Body of pancreas (tissue), 4 donors: ENCODE measurements around the gene BUB3. TPM values are rescaled to one million over a fixed set of nuclear protein-coding genes. Genes with fewer than 3 reads are reported as not detected.

Experiments
- ATAC-seq: fragments of 150-250 bp; one replicate; pipeline ENCODE4 v1.9.1; 2016
- DNase-seq, 4 donors: peaks; one replicate each; pipeline ENCODE4 v3.0.0-alpha.2; 2019
- H3K27ac ChIP-seq, 4 donors: fragments of 200-600 bp; sonication (generic); 1 replicate in 3 of 4; 2 replicates in 1 of 4; pipeline versions ENCODE4 v1.5.1 to v1.6.1; 2016 to 2019; ENCODE audit warnings: mild to moderate bottlenecking in 1 of 4, mixed read lengths in 1 of 4, moderate library complexity in 1 of 4
- H3K27me3 ChIP-seq, 2 donors: fragments of 200-600 bp; sonication (generic); one replicate each; pipeline ENCODE4 v1.6.0; 2016; ENCODE audit warnings: mild to moderate bottlenecking in 1 of 2
- H3K36me3 ChIP-seq, 2 donors: fragments of 200-600 bp; sonication (generic); replicated peaks in 1 of 2; 2 replicates each; pipeline ENCODE4 v1.5.1; 2016; ENCODE audit warnings: low read depth in 2 of 2; ENCODE audit not compliant: insufficient read depth in 1 of 2
- H3K4me1 ChIP-seq: fragments of 200-600 bp; sonication (generic); one replicate; pipeline ENCODE4 v1.6.0; 2016
- H3K4me3 ChIP-seq, 2 donors: fragments of 200-600 bp; sonication (generic); 1 replicate in 1 of 2; 2 replicates in 1 of 2; pipeline ENCODE4 v1.5.1; 2016 to 2019
- H3K9me3 ChIP-seq, 3 donors: fragments of 200-600 bp; sonication (generic); 1 replicate in 2 of 3; 2 replicates in 1 of 3; pipeline ENCODE4 v1.5.1; 2016
- POLR2A ChIP-seq, 3 donors: fragments of 450-650 bp; IDR thresholded peaks; one replicate each; pipeline ENCODE4 v1.6.1; 2016; ENCODE audit warnings: antibody characterized with exemption in 3 of 3, mild to moderate bottlenecking in 2 of 3
- WGBS, 2 donors: methylation state at CpG; one replicate each; pipeline ENCODE4 v1.1.5; 2017; 5-methylcytosine and 5-hydroxymethylcytosine counted together
- intact Hi-C: fragments of 100-400 bp; cut with DNase I; formaldehyde crosslinking; loops from one replicate; pipeline ENCODE4 v1.15.1; 2023
- total RNA-seq, 2 donors: library from RNA; depleted of rRNA; stranded (reverse); fragments of >200 nt; gene quantifications; one replicate each; pipeline ENCODE4 v1.1.0, GENCODE V29; 2016
- TF ChIP-seq, protein P1 (sequence below), 7 experiments: fragments of 450-650 bp in 4 of 7; fragments of 200-600 bp in 3 of 7; sonication (generic) in 3 of 7; IDR thresholded peaks; one replicate each; pipeline ENCODE4 v1.5.1; 2016 to 2019; ENCODE audit warnings: antibody characterized with exemption in 7 of 7

BUB3 gene
- total RNA-seq, 2 donors from 2014 or later: 39.4 to 51.1 TPM

DNA sequence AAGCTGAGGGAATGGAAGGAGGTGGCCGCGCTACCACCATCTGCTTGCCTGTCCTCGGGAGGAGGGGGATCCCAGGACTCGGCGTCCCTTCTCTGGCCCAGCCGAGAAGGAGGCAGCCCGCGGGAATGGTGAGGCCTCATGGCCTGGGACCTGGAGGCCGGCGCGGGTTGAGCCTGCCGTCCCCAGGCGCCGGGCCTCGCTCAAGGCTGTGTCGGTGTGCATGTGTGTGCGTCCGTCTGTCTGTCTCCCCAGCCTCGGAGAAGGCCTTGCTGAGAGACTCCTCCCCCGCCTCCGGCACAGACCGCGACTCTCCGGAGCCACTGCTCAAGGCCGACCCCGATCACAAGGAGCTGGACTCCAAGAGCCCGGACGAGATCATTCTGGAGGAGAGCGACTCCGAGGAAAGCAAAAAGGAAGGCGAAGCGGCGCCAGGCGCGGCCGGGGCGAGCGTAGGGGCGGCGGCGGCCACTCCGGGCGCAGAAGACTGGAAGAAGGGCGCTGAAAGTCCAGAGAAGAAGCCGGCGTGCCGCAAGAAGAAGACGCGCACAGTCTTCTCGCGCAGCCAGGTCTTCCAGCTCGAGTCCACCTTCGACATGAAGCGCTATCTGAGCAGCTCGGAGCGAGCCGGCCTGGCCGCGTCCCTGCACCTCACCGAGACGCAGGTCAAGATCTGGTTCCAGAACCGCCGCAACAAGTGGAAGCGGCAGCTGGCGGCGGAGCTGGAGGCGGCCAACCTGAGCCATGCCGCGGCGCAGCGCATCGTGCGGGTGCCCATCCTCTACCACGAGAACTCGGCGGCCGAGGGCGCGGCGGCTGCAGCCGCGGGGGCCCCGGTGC lies 17.2 kb upstream of the BUB3 start:
- DNase-seq (peak in 1 of 4 donors; percentile 12), ATAC-seq (no peak)
- no peak overlapping the region for H3K4me3 ChIP-seq
- no peaks in the 10 kb centered on the region for H3K36me3 ChIP-seq
- H3K9me3 ChIP-seq: no peaks in the 10 kb centered on the region
- H3K4me1 ChIP-seq: peaks cover 70% of the 10 kb centered on the region
- intact Hi-C loops: no loop called here
- H3K27ac ChIP-seq: no peak overlapping the region
- 0 to 2% methylated on average over 24 to 82 of the region's 83 CpGs for WGBS, 2 donors
- TF ChIP-seq POLR2A (IDR thresholded peaks at IDR 0.05): no peak
- TF ChIP-seq, protein P1, sequence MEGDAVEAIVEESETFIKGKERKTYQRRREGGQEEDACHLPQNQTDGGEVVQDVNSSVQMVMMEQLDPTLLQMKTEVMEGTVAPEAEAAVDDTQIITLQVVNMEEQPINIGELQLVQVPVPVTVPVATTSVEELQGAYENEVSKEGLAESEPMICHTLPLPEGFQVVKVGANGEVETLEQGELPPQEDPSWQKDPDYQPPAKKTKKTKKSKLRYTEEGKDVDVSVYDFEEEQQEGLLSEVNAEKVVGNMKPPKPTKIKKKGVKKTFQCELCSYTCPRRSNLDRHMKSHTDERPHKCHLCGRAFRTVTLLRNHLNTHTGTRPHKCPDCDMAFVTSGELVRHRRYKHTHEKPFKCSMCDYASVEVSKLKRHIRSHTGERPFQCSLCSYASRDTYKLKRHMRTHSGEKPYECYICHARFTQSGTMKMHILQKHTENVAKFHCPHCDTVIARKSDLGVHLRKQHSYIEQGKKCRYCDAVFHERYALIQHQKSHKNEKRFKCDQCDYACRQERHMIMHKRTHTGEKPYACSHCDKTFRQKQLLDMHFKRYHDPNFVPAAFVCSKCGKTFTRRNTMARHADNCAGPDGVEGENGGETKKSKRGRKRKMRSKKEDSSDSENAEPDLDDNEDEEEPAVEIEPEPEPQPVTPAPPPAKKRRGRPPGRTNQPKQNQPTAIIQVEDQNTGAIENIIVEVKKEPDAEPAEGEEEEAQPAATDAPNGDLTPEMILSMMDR (IDR thresholded peaks at IDR 0.05): no peak
- H3K27me3 ChIP-seq: peaks cover 9 to 69% of the 10 kb centered on the region in 2 donors

DNA sequence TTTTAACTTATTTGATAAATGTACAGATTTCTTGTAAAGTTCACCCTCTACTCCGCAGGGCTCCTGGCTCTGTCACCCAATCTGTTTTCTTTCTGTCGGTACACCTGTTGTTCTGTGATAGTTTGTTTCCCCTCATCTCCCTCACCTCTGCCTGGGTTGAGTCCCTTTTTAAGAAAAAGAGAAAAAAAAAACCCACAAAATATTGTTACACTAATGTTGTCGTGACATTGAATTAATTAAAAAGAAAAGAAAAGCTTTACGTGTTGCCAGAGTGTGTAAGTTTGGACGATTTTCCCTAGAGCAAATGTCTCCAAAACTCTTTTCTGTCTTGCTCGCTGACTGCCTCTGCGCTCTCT lies 15.1 kb upstream of the BUB3 start:
- H3K9me3 ChIP-seq: no peaks in the 10 kb centered on the region
- TF ChIP-seq, protein P1 (IDR thresholded peaks at IDR 0.05): no peak
- TF ChIP-seq POLR2A (IDR thresholded peaks at IDR 0.05): no peak
- no peak overlapping the region for H3K27ac ChIP-seq
- ATAC-seq (no peak), DNase-seq (no peak)
- no peaks in the 10 kb centered on the region for H3K36me3 ChIP-seq
- intact Hi-C loops: no loop called here
- H3K4me3 ChIP-seq: no peak overlapping the region
- H3K4me1 ChIP-seq: peaks cover 54% of the 10 kb centered on the region
- peaks cover 9 to 74% of the 10 kb centered on the region in 2 donors for H3K27me3 ChIP-seq
- WGBS, 2 donors: 3 to 10% methylated on average over 7 of the region's 7 CpGs

GRCh38 chr10:123139521-123140163 lies 14.6 kb upstream of the BUB3 start:
- no peak overlapping the region for H3K27ac ChIP-seq
- WGBS, 2 donors: 3 to 4% methylated on average over 25 to 32 of the region's 32 CpGs
- H3K27me3 ChIP-seq: peaks cover 9 to 73% of the 10 kb centered on the region in 2 donors
- DNase-seq: peak; percentile 56 to 73 (median 65)
- H3K36me3 ChIP-seq: no peaks in the 10 kb centered on the region
- H3K4me3 ChIP-seq: no peak overlapping the region
- TF ChIP-seq POLR2A (IDR thresholded peaks at IDR 0.05): no peak
- TF ChIP-seq, protein P1 (IDR thresholded peaks at IDR 0.05): no peak
- intact Hi-C loops: no loop called here
- H3K9me3 ChIP-seq: no peaks in the 10 kb centered on the region
- ATAC-seq: peak; percentile 77
- peaks cover 50% of the 10 kb centered on the region for H3K4me1 ChIP-seq

DNA sequence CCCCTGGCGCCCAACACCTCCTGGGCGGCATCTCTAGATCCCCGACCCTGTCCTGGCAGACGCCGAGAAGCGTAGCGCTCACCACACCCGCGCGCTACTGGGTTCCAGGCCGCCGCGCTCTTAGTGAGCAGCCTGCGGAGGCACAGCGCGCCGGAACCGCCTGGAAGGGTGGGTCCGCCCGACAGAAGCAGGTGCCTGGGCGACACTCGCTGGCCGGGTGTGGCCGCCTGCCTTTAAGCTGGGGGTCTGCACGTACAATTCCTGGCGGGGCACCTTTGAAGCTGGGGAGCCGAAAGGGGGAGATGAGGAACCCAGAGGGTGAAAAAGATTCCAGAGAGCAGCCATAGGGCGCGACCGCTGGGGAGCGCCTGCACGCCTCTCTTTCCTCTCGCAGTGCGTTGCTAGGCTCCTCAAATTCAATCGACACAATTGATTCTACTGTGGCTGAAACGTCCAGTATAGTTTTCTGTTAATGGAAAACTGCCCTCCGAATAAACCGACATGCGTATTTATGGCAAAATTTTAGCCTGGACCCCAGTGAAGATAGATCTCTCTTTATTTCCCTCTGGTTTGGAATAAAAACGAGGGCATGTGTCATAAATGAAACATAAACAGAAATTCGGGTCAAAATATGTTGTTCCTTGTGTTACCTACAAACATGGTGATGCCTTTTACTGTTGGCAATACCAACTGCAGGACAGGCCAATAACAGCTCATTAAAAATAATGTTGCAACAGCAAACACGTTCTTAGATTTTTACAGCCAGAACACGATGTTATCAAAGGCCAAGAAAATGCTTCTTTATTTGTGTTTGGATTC lies 13.8 kb upstream of the BUB3 start:
- Histone ChIP-seq H3K9me3 (no peaks in the 10 kb centered on the region), H3K4me1 (peaks cover 46% of the 10 kb centered on the region), H3K4me3 (no peak overlapping the region), H3K36me3 (no peaks in the 10 kb centered on the region), H3K27ac (no peak overlapping the region), H3K27me3 (peaks cover 9 to 73% of the 10 kb centered on the region in 2 donors)
- WGBS, 2 donors: 3 to 4% methylated on average over 33 to 43 of the region's 43 CpGs
- TF ChIP-seq POLR2A (IDR thresholded peaks at IDR 0.05): no peak
- TF ChIP-seq, protein P1 (IDR thresholded peaks at IDR 0.05): no peak
- no peak for ATAC-seq
- DNase-seq: no peak
- intact Hi-C loops: no loop called here
